A673 (cell line): ENCODE results near the gene SART3. TPM values are rescaled to one million over a fixed set of nuclear protein-coding genes. Genes with fewer than 3 reads are reported as not detected.

Source experiments
- BruUV-seq: library from RNA; stranded (reverse); fragments of 400-500 nt; replicated peaks from 2 replicates; lab custom pipeline; 2021; lab: Mats Ljungman, UMichigan
- CTCF ChIA-PET: fragments of 300-600 bp; sonication (Branson Sonifier 250); formaldehyde crosslinking; loops from one replicate; lab custom pipeline; 2022; ENCODE audit warnings: antibody characterized with exemption; lab: Charles Lee
- POLR2A ChIA-PET: fragments of 300-600 bp; sonication (Branson Sonifier 250); formaldehyde crosslinking; loops from one replicate; lab custom pipeline; 2022; ENCODE audit warnings: antibody characterized with exemption; ENCODE audit not compliant: low non-redundant PET; lab: Charles Lee
- DNase-seq: peaks from one replicate; pipeline ENCODE4 v3.0.0-alpha.2; 2015; ENCODE audit warnings: low spot score
- H3K27ac ChIP-seq: fragments of 200-600 bp; sonication (generic); 2 replicates; pipeline ENCODE4 v1.5.1; 2016; ENCODE audit warnings: mixed run types, low read depth, mild to moderate bottlenecking, mixed read lengths, antibody characterized with exemption, low read length; ENCODE audit not compliant: poor library complexity, severe bottlenecking
- H3K27me3 ChIP-seq: fragments of 200-600 bp; sonication (generic); replicated peaks from 2 replicates; pipeline ENCODE4 v1.6.1; 2017; ENCODE audit warnings: mixed run types, low read depth, mild to moderate bottlenecking, mixed read lengths, antibody characterized with exemption, low read length; ENCODE audit not compliant: insufficient read depth, poor library complexity
- H3K36me3 ChIP-seq: fragments of 200-600 bp; sonication (generic); 2 replicates; pipeline ENCODE4 v1.6.1; 2016; ENCODE audit warnings: mixed run types, mild to moderate bottlenecking, mixed read lengths, antibody characterized with exemption, low read length; ENCODE audit not compliant: insufficient read depth, poor library complexity, severe bottlenecking
- H3K4me1 ChIP-seq: fragments of 200-600 bp; sonication (generic); 2 replicates; pipeline ENCODE4 v1.6.1; 2017; ENCODE audit warnings: mixed run types, mild to moderate bottlenecking, mixed read lengths, antibody characterized with exemption, low read length; ENCODE audit not compliant: insufficient read depth, poor library complexity, severe bottlenecking
- H3K4me3 ChIP-seq: fragments of 200-600 bp; sonication (generic); 2 replicates; pipeline ENCODE4 v1.5.1; 2016; ENCODE audit warnings: low read depth, mixed run types, mild to moderate bottlenecking, mixed read lengths, low read length; ENCODE audit not compliant: poor library complexity, severe bottlenecking
- H3K9me3 ChIP-seq: fragments of 200-600 bp; sonication (generic); 2 replicates; pipeline ENCODE4 v1.6.1; 2016; ENCODE audit warnings: mixed run types, low read depth, mild to moderate bottlenecking, mixed read lengths, antibody characterized with exemption, low read length; ENCODE audit not compliant: poor library complexity, severe bottlenecking
- CTCF ChIP-seq: fragments of 300-800, 200-600 bp; sonication (generic); conservative IDR thresholded peaks from 2 replicates; pipeline ENCODE4 v1.5.1; 2017; ENCODE audit warnings: low read depth, mild to moderate bottlenecking, antibody characterized with exemption, low read length, moderate library complexity, mixed read lengths
- EZH2 ChIP-seq: fragments of 200-600 bp; sonication (generic); IDR thresholded peaks from 2 replicates; pipeline ENCODE4 v1.6.1; 2017; ENCODE audit warnings: borderline replicate concordance, low read depth, mild to moderate bottlenecking, mixed read lengths, antibody characterized with exemption, low read length; ENCODE audit not compliant: poor library complexity, severe bottlenecking
- intact Hi-C: fragments of 100-400 bp; cut with micrococcal nuclease; formaldehyde crosslinking; loops from one replicate; pipeline ENCODE4 v1.10.0; 2022; ENCODE audit not compliant: unreplicated experiment
- total RNA-seq: library from RNA; stranded (reverse); gene quantifications from 2 replicates; pipeline ENCODE4 v1.2.3, GENCODE V29; 2021

Gene SART3
- total RNA-seq, 1 experiment from 2014 or later: 99.3 TPM

DNA sequence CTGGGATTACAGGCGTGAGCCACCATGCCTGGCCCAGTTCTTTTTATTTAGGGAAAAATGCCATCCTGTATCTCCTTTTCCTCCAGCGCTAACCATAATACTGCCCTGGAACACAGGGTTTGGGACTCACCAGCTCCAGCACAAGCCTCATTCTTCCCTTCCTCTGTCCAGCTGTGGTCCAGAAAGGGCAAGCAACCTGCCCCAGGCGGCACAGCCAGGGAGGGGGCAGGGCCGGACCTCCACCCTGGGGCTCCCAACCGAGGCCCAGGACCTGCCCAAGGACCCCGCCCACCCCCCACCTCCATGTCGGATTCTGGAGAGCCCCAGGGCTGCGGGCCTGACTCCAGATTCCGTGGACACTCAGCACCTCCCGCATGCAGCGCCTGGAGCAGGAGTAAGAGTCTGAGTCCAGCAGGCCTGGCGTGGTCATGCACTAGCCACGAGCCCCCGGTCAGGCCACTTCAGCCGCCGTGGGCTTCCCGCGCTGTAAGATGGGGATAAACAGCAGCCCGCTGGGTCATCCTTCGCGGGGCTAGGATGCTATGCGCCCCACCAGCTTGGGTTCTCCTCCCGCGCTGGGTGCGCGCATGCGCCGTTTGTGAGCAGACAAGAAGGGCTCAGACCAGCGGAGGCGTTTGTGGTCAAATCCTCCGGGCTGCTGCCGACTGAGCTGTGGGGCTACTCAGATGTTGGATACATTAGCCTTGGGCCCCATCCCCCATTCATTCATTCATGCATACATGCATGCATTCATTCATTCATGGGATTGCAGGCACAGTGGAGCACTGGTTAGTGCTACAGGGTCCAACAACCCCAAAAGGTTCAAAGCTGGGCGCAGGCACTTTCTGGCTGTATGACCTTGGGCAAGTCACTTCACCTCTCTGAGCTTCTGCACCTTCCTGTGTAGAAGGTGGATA lies 20.6 kb upstream of the SART3 start:
- no peak for TF ChIP-seq CTCF
- no peak for TF ChIP-seq EZH2
- no TSS peak for BruUV-seq
- H3K27ac ChIP-seq: no peak overlapping the region
- no peaks in the 10 kb centered on the region for H3K9me3 ChIP-seq
- no peaks in the 10 kb centered on the region for H3K4me1 ChIP-seq
- no peak overlapping the region for H3K4me3 ChIP-seq
- CTCF ChIA-PET: no interaction called here
- no peak for DNase-seq
- intact Hi-C loops: no loop called here
- no peaks in the 10 kb centered on the region for H3K27me3 ChIP-seq
- POLR2A ChIA-PET: no interaction called here
- no peaks in the 10 kb centered on the region for H3K36me3 ChIP-seq

GRCh38 chr12:108580531-108580930 lies 19.6 kb upstream of the SART3 start:
- H3K36me3 ChIP-seq: no peaks in the 10 kb centered on the region
- BruUV-seq: no TSS peak
- H3K4me1 ChIP-seq: no peaks in the 10 kb centered on the region
- no peak overlapping the region for H3K4me3 ChIP-seq
- H3K27ac ChIP-seq: no peak overlapping the region
- no peak for TF ChIP-seq CTCF
- no peak for TF ChIP-seq EZH2
- intact Hi-C loops: no loop called here
- CTCF ChIA-PET: no interaction called here
- DNase-seq: no peak
- H3K9me3 ChIP-seq: no peaks in the 10 kb centered on the region
- POLR2A ChIA-PET: no interaction called here
- no peaks in the 10 kb centered on the region for H3K27me3 ChIP-seq

DNA sequence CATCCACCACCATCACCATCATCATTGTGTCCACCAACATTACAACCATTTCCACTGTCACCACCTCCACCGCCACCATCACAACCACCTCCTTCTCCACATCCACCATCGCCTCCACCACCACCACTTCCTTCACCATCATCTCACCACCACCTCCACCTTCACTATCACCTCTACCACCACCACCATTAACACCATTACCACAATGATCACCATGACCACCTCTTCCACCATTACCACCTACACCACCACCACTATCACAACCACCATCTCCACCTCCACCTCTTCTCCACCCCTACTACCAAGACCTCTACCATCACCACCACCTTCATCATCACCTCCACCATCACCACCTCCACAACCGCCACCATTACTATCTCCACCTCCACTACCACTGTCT lies 17.8 kb upstream of the SART3 start:
- TF ChIP-seq EZH2: no peak
- no peak for TF ChIP-seq CTCF
- CTCF ChIA-PET: no interaction called here
- no TSS peak for BruUV-seq
- Histone ChIP-seq H3K27ac (no peak overlapping the region), H3K4me1 (no peaks in the 10 kb centered on the region), H3K27me3 (no peaks in the 10 kb centered on the region), H3K9me3 (no peaks in the 10 kb centered on the region), H3K36me3 (no peaks in the 10 kb centered on the region), H3K4me3 (no peak overlapping the region)
- intact Hi-C loops: no loop called here
- DNase-seq: no peak
- POLR2A ChIA-PET: no interaction called here
